ENCODE results near the gene ADGRV1. TPM values are rescaled to one million over a fixed set of nuclear protein-coding genes. Genes with fewer than 3 reads are reported as not detected.

The ADGRV1 gene
- total and polyA plus RNA-seq, 9 of the 15 experiments (the other 6 are each of a cell fraction or from before 2014, with no cell fraction given) = 21.7 to 156 (median 58.2) TPM

GRCh38 chr5:90644132-90644531, 85.5 kb downstream of the ADGRV1 start (continued):
- TF ChIP-seq E2F8 (IDR thresholded peaks at IDR 0.05; ENCODE audit: low read depth, partially characterized antibody) (peak; percentile 27), E2F5 (CRISPR knock-in tag; IDR thresholded peaks at IDR 0.05) (no peak), CSDE1 (IDR thresholded peaks at IDR 0.05) (no peak; a peak in 1 of 4 replicates), XRCC5 (IDR thresholded peaks at IDR 0.05; ENCODE audit: low read depth, low read length) (no peak), CTCF (IDR thresholded peaks at IDR 0.05 in 2 of 3, conservative IDR thresholded peaks at IDR 0.05 in 1 of 3; ENCODE audit: insufficient read depth in 2 of 3, low read depth in 1 of 3, low read length in 3 of 3) (no peak), STAT6 (CRISPR knock-in tag; IDR thresholded peaks at IDR 0.05) (no peak), GTF2E2 (tag; IDR thresholded peaks at IDR 0.05) (peak; percentile 78; the same call in 1 of the 2 replicates), NCOA1 (IDR thresholded peaks at IDR 0.05; ENCODE audit: low read depth) (peak; percentile 93), IRF9 (tag; IDR thresholded peaks at IDR 0.05) (no peak), SNIP1 (IDR thresholded peaks at IDR 0.05; ENCODE audit: low read depth) (no peak), PREB (CRISPR knock-in tag; IDR thresholded peaks at IDR 0.05) (no peak), SP2 (IDR thresholded peaks at IDR 0.05; ENCODE audit: extremely low read depth, low read depth, low read length, poor library complexity, severe bottlenecking) (no peak), NELFE (IDR thresholded peaks at IDR 0.05; ENCODE audit: insufficient read depth, insufficient read length) (no peak), RBM34 (IDR thresholded peaks at IDR 0.05; ENCODE audit: borderline replicate concordance, insufficient read depth, low read length) (no peak), TCF7 (IDR thresholded peaks at IDR 0.05; ENCODE audit: borderline replicate concordance) (no peak; the same call in 1 of the 2 replicates), SLC30A9 (CRISPR knock-in tag; IDR thresholded peaks at IDR 0.05) (no peak), MIER1 (IDR thresholded peaks at IDR 0.05; ENCODE audit: low read depth) (no peak), ZNF589 (CRISPR knock-in tag; IDR thresholded peaks at IDR 0.05; ENCODE audit: low read depth) (peak; percentile 36; the same call in 1 of the 2 replicates)

Data from K562 (cell line).